IMR-90 (cell line): ENCODE data around the gene TMEM247. TPM values are rescaled to one million over a fixed set of nuclear protein-coding genes. Genes with fewer than 3 reads are reported as not detected.
A peak's percentile ranks its signal among the peaks of the same experiment; 100 is the strongest.

Experiments
- ATAC-seq: fragments of 200-7000 bp; cut with Tn5 transposase; 2 replicates; pipeline ENCODE4 v1.9.1; 2020; ENCODE audit warnings: low read depth, mild to moderate bottlenecking, moderate library complexity
- BruUV-seq: library from RNA; stranded (reverse); fragments of 400-500 nt; replicated peaks from 2 replicates; lab custom pipeline; 2021; lab: Mats Ljungman, UMichigan
- CTCF ChIA-PET: fragments of 300-600 bp; formaldehyde crosslinking; extraction: SDS; loops from one replicate; lab custom pipeline; 2021; ENCODE audit warnings: antibody characterized with exemption; lab: Yijun Ruan, JAX
- POLR2A ChIA-PET: fragments of 300-600 bp; sonication (Branson Sonifier 250); formaldehyde crosslinking; loops from one replicate; lab custom pipeline; 2022; ENCODE audit warnings: antibody characterized with exemption; ENCODE audit not compliant: unreplicated experiment; lab: Charles Lee
- DNase-seq: peaks from one replicate; pipeline ENCODE4 v3.0.0; 2013
- H2AFZ ChIP-seq: replicated peaks from 2 replicates; pipeline ENCODE3; 2013; ENCODE audit warnings: low read length, mild to moderate bottlenecking; ENCODE audit not compliant: poor library complexity
- H2AK5ac ChIP-seq: 2 replicates; pipeline ENCODE4 v1.6.1; 2013; ENCODE audit warnings: low read depth, low read length, inconsistent platforms
- H2AK9ac ChIP-seq: replicated peaks from 2 replicates; pipeline ENCODE3; 2013; ENCODE audit warnings: mild to moderate bottlenecking, low read depth, low read length, moderate library complexity; ENCODE audit not compliant: poor library complexity
- H2BK120ac ChIP-seq: 2 replicates; pipeline ENCODE4 v1.6.1; 2013; ENCODE audit warnings: low read depth, low read length, inconsistent platforms
- H2BK15ac ChIP-seq: 3 replicates; pipeline ENCODE4 v1.6.1; 2013; ENCODE audit warnings: low read depth, low read length, inconsistent platforms
- H2BK20ac ChIP-seq: 2 replicates; pipeline ENCODE4 v1.6.1; 2013; ENCODE audit warnings: low read depth, mild to moderate bottlenecking, inconsistent platforms, low read length, moderate library complexity
- H2BK5ac ChIP-seq: 2 replicates; pipeline ENCODE4 v1.6.1; 2013; ENCODE audit warnings: mild to moderate bottlenecking, low read depth, low read length, inconsistent platforms; ENCODE audit not compliant: poor library complexity, severe bottlenecking
- H3K14ac ChIP-seq: replicated peaks from 2 replicates; pipeline ENCODE4 v1.6.1; 2013; ENCODE audit warnings: low read depth, low read length, inconsistent platforms
- H3K18ac ChIP-seq: 2 replicates; pipeline ENCODE4 v1.6.1; 2013; ENCODE audit warnings: low read depth, low read length, control low read depth
- H3K23ac ChIP-seq: 2 replicates; pipeline ENCODE4 v1.6.1; 2013; ENCODE audit warnings: low read depth, low read length, inconsistent platforms
- H3K27ac ChIP-seq: 2 replicates; pipeline ENCODE4 v1.5.1; 2013; ENCODE audit warnings: mild to moderate bottlenecking, control low read depth, low read length; ENCODE audit not compliant: insufficient read depth
- H3K27me3 ChIP-seq: 2 replicates; pipeline ENCODE4 v1.6.1; 2013; ENCODE audit warnings: low read length; ENCODE audit not compliant: control insufficient read depth, insufficient read depth
- H3K36me3 ChIP-seq: 2 replicates; pipeline ENCODE4 v1.6.1; 2013; ENCODE audit warnings: low read length, mixed read lengths; ENCODE audit not compliant: control insufficient read depth, insufficient read depth
- H3K4ac ChIP-seq: 2 replicates; pipeline ENCODE4 v1.6.1; 2013; ENCODE audit warnings: low read depth, low read length, inconsistent platforms
- H3K4me1 ChIP-seq: 2 replicates; pipeline ENCODE4 v1.6.1; 2013; ENCODE audit warnings: low read length, mixed read lengths; ENCODE audit not compliant: control insufficient read depth, insufficient read depth
- H3K4me2 ChIP-seq: 2 replicates; pipeline ENCODE4 v1.6.1; 2013; ENCODE audit warnings: low read depth, mild to moderate bottlenecking, control low read depth, low read length, moderate library complexity
- H3K4me3 ChIP-seq: 2 replicates; pipeline ENCODE4 v1.5.1; 2013; ENCODE audit warnings: low read depth, mild to moderate bottlenecking, control low read depth, low read length, moderate library complexity; ENCODE audit not compliant: insufficient read depth
- H3K56ac ChIP-seq: 2 replicates; pipeline ENCODE4 v1.6.1; 2013; ENCODE audit warnings: low read length, inconsistent platforms; ENCODE audit not compliant: insufficient read depth; ENCODE audit errors: extremely low read depth
- H3K79me1 ChIP-seq, 2 experiments: 2 replicates each; pipeline ENCODE4 v1.6.1; 2013; ENCODE audit warnings: low read length in 2 of 2, inconsistent platforms in 1 of 2, low read depth in 1 of 2
- H3K9ac ChIP-seq: 2 replicates; pipeline ENCODE4 v1.6.1; 2013; ENCODE audit warnings: low read depth, low read length, control low read depth
- H3K9me1 ChIP-seq: 2 replicates; pipeline ENCODE4 v1.6.1; 2013; ENCODE audit warnings: low read length, inconsistent platforms; ENCODE audit not compliant: insufficient read depth
- H3K9me3 ChIP-seq: 2 replicates; pipeline ENCODE4 v1.6.1; 2013; ENCODE audit warnings: low read length; ENCODE audit not compliant: control insufficient read depth, insufficient read depth
- H4K20me1 ChIP-seq: 2 replicates; pipeline ENCODE4 v1.6.1; 2013; ENCODE audit warnings: low read length, inconsistent platforms; ENCODE audit not compliant: insufficient read depth
- H4K5ac ChIP-seq: 2 replicates; pipeline ENCODE4 v1.6.1; 2013; ENCODE audit warnings: mild to moderate bottlenecking, low read depth, low read length, control low read depth
- H4K8ac ChIP-seq, 2 experiments: 2 replicates each; pipeline ENCODE4 v1.6.1; 2013; ENCODE audit warnings: low read depth in 2 of 2, low read length in 2 of 2, control low read depth in 1 of 2, inconsistent platforms in 1 of 2
- H4K91ac ChIP-seq: 2 replicates; pipeline ENCODE4 v1.6.1; 2013; ENCODE audit warnings: low read depth, low read length, inconsistent platforms; ENCODE audit not compliant: insufficient read depth
- CEBPB ChIP-seq: IDR thresholded peaks from 2 replicates; pipeline ENCODE4 v1.6.1; 2012; ENCODE audit warnings: low read depth, low read length, improper control_type of control experiment
- CHD1 ChIP-seq: IDR thresholded peaks from 2 replicates; pipeline ENCODE4 v1.6.1; 2012; ENCODE audit warnings: low read depth, low read length, improper control_type of control experiment
- FOS ChIP-seq: fragments of 150-350 bp; IDR thresholded peaks from 2 replicates; pipeline ENCODE4 v1.6.1; 2016; ENCODE audit warnings: low read depth, low read length
- MAFK ChIP-seq: IDR thresholded peaks from 2 replicates; pipeline ENCODE4 v1.6.1; 2012; ENCODE audit warnings: low read depth, low read length, improper control_type of control experiment
- MAZ ChIP-seq: IDR thresholded peaks from 2 replicates; pipeline ENCODE4 v1.6.1; 2012; ENCODE audit warnings: low read depth, mild to moderate bottlenecking, low read length, improper control_type of control experiment, moderate library complexity, borderline replicate concordance
- MXI1 ChIP-seq: IDR thresholded peaks from 2 replicates; pipeline ENCODE4 v1.6.1; 2012; ENCODE audit warnings: low read depth, mild to moderate bottlenecking, low read length, moderate library complexity, borderline replicate concordance
- NFE2L2 ChIP-seq: fragments of 150-350 bp; IDR thresholded peaks from 2 replicates; pipeline ENCODE4 v1.6.1; 2016; ENCODE audit warnings: low read depth, mild to moderate bottlenecking, low read length
- POLR2A ChIP-seq: IDR thresholded peaks from 2 replicates; pipeline ENCODE4 v1.6.1; 2012; ENCODE audit warnings: mild to moderate bottlenecking, low read depth, low read length
- RAD21 ChIP-seq: IDR thresholded peaks from 2 replicates; pipeline ENCODE4 v1.6.1; 2012; ENCODE audit warnings: low read length, improper control_type of control experiment
- RCOR1 ChIP-seq: IDR thresholded peaks from 2 replicates; pipeline ENCODE4 v1.6.1; 2012; ENCODE audit warnings: mild to moderate bottlenecking, low read length, improper control_type of control experiment; ENCODE audit not compliant: insufficient replicate concordance
- RFX5 ChIP-seq: IDR thresholded peaks from 2 replicates; pipeline ENCODE4 v1.8.0; 2012; ENCODE audit warnings: low read depth, mild to moderate bottlenecking, low read length, moderate library complexity
- SMC3 ChIP-seq: fragments of 150-350 bp; IDR thresholded peaks from 2 replicates; pipeline ENCODE4 v1.6.1; 2016; ENCODE audit warnings: low read depth, mild to moderate bottlenecking, antibody characterized with exemption, low read length, moderate library complexity
- WGBS, 2 experiments: methylation state at CpG; one replicate each; pipeline versions ENCODE4 v1.1.5 to v1.1.7; 2013; ENCODE audit warnings: missing lambda C conversion rate in 2 of 2; ENCODE audit not compliant: insufficient read length in 1 of 2; ENCODE audit errors: extremely low coverage in 2 of 2; 5-methylcytosine and 5-hydroxymethylcytosine counted together
- dilution Hi-C: fragments of 300-500 bp; cut with HindIII; formaldehyde crosslinking; loops from one replicate; pipeline ENCODE4 v1.14.3; 2018; ENCODE audit warnings: low sequenced_read_pairs; ENCODE audit not compliant: unreplicated experiment
- in situ Hi-C: fragments of 300-500 bp; cut with MboI; formaldehyde crosslinking; loops from 3 replicates; pipeline ENCODE4 v1.14.3; 2019; ENCODE audit warnings: low sequenced_read_pairs, inconsistent platforms, mixed read lengths
- intact Hi-C: fragments of 100-400 bp; cut with micrococcal nuclease; formaldehyde crosslinking; loops from 2 replicates; pipeline ENCODE4 v1.10.0; 2022
- polyA plus RNA-seq, 3 experiments: library from polyadenylated mRNA; depleted of rRNA; stranded (reverse); fragments of >200 nt; gene quantifications; 2 replicates each; pipeline ENCODE4 v1.2.3, GENCODE V29; 2012; ENCODE audit warnings: low replicate concordance in 1 of 3
- total RNA-seq: library from RNA; depleted of rRNA; stranded (reverse); fragments of >200 nt; gene quantifications from 2 replicates; pipeline ENCODE4 v1.2.3, GENCODE V29; 2012
- TF ChIP-seq, protein P1 (sequence below): fragments of 150-350 bp; IDR thresholded peaks from 2 replicates; pipeline ENCODE4 v1.6.1; 2016; ENCODE audit warnings: low read depth, mild to moderate bottlenecking, low read length, moderate library complexity, borderline replicate concordance
- TF ChIP-seq, protein P2 (sequence below): fragments of 150-350 bp; IDR thresholded peaks from 2 replicates; pipeline ENCODE4 v1.6.1; 2017; ENCODE audit warnings: mild to moderate bottlenecking, antibody characterized with exemption, low read length, low read depth
- TF ChIP-seq, protein P3 (sequence below): conservative IDR thresholded peaks from 2 replicates; pipeline ENCODE4 v1.5.1; 2012; ENCODE audit warnings: mild to moderate bottlenecking, low read depth, low read length, improper control_type of control experiment

Gene TMEM247
- total and polyA plus RNA-seq, 2 of the 4 experiments (the other 2 are of a cell fraction): not detected

DNA sequence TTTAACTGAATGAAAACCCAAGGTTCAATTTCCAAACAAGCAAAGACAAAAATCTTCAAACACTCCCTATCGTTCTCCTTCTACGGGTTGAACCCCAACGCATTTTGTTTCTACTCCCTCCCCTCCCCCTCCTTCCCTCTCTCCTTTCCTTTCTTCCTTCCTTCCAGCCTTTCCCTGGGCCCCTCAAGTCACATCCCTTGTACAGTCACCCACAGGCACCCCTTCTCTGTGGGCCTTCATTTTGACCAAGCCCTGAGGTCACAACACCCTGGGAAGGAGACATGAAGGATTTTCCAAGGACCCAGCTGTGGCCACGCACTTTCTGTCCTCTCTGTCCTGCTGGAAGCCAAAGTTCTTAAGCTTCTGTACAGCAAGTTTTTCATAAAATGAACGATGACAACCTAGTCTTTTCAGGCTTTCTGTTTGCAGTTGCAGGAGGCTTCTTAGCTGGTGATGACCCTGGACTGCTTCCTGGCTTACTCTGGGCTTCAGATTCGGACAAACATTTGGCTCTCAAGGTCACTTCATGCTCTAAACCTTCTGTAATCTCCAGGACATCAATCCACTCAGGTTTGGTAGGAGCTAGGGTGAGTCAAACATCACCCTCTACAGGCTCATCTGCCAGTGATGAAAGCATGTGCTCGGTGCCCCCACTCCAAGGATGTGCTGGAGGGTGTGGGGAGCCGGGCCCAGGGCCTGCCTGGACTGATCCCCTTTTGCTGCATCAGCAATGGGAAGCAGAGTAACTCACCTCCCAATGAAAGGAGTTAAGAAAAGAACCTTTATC, 25.5 kb downstream of the TMEM247 start:
- Histone ChIP-seq H2BK120ac (no peak overlapping the region), H3K14ac (peak overlapping the region; percentile 23; the same call in 1 of the 2 replicates), H4K8ac (no peak overlapping the region), H4K5ac (no peak overlapping the region), H2AFZ (peak overlapping the region; percentile 29), H3K4ac (no peak overlapping the region), H4K20me1 (no peaks in the 10 kb centered on the region), H2BK5ac (no peak overlapping the region), H3K27me3 (no peaks in the 10 kb centered on the region; the same call in 1 of the 2 replicates), H2AK5ac (no peak overlapping the region), H3K9ac (no peak overlapping the region), H3K27ac (no peak overlapping the region), H3K9me3 (no peaks in the 10 kb centered on the region), H3K18ac (no peak overlapping the region), H3K4me3 (no peak overlapping the region), H3K4me2 (no peak overlapping the region), H3K9me1 (no peaks in the 10 kb centered on the region; the same call in 1 of the 2 replicates), H3K79me1 (no peaks in the 10 kb centered on the region), H2BK15ac (no peak overlapping the region), H3K23ac (no peak overlapping the region), H4K91ac (no peak overlapping the region), H2AK9ac (peak overlapping the region; percentile 16), H3K4me1 (no peaks in the 10 kb centered on the region), H3K56ac (no peak overlapping the region), H3K36me3 (no peaks in the 10 kb centered on the region), H2BK20ac (no peak overlapping the region)
- dilution Hi-C loops: no loop called here
- DNase-seq (no peak), ATAC-seq (no peak)
- ChIA-PET CTCF (no interaction called here), POLR2A (no interaction called here)
- in situ Hi-C loops: no loop called here
- intact Hi-C loops: no loop called here
- no peak for TF ChIP-seq MAFK
- TF ChIP-seq MAZ: no peak
- no peak for TF ChIP-seq CHD1
- no peak for TF ChIP-seq RFX5
- no peak for TF ChIP-seq MXI1
- TF ChIP-seq FOS: no peak
- no peak for TF ChIP-seq NFE2L2
- TF ChIP-seq RAD21: no peak
- no peak for TF ChIP-seq CEBPB
- no peak for TF ChIP-seq POLR2A
- TF ChIP-seq, protein P1, sequence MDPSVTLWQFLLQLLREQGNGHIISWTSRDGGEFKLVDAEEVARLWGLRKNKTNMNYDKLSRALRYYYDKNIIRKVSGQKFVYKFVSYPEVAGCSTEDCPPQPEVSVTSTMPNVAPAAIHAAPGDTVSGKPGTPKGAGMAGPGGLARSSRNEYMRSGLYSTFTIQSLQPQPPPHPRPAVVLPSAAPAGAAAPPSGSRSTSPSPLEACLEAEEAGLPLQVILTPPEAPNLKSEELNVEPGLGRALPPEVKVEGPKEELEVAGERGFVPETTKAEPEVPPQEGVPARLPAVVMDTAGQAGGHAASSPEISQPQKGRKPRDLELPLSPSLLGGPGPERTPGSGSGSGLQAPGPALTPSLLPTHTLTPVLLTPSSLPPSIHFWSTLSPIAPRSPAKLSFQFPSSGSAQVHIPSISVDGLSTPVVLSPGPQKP: no peak
- TF ChIP-seq, protein P2, sequence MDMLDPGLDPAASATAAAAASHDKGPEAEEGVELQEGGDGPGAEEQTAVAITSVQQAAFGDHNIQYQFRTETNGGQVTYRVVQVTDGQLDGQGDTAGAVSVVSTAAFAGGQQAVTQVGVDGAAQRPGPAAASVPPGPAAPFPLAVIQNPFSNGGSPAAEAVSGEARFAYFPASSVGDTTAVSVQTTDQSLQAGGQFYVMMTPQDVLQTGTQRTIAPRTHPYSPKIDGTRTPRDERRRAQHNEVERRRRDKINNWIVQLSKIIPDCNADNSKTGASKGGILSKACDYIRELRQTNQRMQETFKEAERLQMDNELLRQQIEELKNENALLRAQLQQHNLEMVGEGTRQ: no peak
- TF ChIP-seq SMC3: no peak
- TF ChIP-seq RCOR1: no peak
- TF ChIP-seq, protein P3, sequence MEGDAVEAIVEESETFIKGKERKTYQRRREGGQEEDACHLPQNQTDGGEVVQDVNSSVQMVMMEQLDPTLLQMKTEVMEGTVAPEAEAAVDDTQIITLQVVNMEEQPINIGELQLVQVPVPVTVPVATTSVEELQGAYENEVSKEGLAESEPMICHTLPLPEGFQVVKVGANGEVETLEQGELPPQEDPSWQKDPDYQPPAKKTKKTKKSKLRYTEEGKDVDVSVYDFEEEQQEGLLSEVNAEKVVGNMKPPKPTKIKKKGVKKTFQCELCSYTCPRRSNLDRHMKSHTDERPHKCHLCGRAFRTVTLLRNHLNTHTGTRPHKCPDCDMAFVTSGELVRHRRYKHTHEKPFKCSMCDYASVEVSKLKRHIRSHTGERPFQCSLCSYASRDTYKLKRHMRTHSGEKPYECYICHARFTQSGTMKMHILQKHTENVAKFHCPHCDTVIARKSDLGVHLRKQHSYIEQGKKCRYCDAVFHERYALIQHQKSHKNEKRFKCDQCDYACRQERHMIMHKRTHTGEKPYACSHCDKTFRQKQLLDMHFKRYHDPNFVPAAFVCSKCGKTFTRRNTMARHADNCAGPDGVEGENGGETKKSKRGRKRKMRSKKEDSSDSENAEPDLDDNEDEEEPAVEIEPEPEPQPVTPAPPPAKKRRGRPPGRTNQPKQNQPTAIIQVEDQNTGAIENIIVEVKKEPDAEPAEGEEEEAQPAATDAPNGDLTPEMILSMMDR: no peak
- no TSS peak for BruUV-seq
- WGBS, 2 experiments: 91% methylated on average over 4 of the region's 8 CpGs; no CpG with 5 or more reads in 1 of the 2 experiments
